K562 treated with DMSO at 1 percent for 48 hours (cell line): ENCODE data around the gene C1QL1. TPM values are rescaled to one million over a fixed set of nuclear protein-coding genes. Genes with fewer than 3 reads are reported as not detected.

Experiments
- total RNA-seq: library from RNA; unstranded; fragments of 300-600 nt; gene quantifications from 2 replicates; pipeline ENCODE4 v1.2.3, GENCODE V29; 2022; ENCODE audit warnings: low replicate concordance; ENCODE audit errors: extremely low read depth

Gene C1QL1
- not detected in 2 replicates for total RNA-seq

DNA sequence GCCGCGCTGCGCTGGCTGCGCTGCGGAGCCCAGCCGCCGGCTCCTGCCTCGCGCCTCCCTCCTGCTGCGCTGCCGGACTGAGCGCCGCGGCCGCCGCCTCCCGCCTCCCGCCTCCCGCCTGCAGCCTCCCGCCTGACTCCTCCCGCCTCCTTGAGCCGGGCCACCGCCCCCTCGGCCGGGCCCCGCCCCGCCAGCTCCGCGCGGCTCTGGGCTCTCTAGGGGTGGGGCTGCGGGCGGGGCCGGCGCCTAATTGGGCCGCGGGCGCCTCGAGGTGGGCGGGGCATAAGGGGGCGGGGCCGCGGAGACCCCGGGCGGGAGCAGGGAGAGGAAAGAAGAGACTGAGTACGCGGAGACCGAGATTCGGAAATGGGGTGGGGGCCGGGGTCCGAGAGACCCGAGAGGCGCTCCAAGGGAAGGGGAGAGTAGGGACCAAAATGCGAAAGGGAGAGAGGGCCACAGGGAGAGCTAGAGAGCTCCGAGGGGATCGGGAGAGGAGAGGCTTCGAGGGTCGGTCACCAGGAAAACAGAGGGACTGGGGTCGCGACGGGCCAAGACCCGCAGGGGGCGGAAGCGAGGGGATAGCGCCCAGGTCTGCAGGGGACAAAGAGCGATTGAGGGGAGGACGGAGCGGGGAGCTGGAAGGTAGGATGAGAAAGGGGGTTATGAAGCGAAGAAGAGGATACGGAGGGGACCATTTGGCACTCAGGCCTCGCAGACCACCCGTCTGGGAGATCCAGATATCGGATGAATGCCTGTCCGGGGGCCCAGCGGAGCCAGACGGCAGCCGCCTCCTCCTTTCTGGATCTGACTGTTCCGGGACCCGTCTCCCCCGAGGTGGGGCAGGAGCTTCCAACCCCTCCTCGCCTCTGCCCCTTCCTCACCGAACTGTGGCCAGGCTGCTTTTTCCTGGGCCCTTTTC lies at the start of gene C1QL1:
Gene C1QL1 (minus strand): TSS at position 79 of the 919 bp plus-strand sequence. CDS start 255 bp downstream, outside the sequence.

DNA sequence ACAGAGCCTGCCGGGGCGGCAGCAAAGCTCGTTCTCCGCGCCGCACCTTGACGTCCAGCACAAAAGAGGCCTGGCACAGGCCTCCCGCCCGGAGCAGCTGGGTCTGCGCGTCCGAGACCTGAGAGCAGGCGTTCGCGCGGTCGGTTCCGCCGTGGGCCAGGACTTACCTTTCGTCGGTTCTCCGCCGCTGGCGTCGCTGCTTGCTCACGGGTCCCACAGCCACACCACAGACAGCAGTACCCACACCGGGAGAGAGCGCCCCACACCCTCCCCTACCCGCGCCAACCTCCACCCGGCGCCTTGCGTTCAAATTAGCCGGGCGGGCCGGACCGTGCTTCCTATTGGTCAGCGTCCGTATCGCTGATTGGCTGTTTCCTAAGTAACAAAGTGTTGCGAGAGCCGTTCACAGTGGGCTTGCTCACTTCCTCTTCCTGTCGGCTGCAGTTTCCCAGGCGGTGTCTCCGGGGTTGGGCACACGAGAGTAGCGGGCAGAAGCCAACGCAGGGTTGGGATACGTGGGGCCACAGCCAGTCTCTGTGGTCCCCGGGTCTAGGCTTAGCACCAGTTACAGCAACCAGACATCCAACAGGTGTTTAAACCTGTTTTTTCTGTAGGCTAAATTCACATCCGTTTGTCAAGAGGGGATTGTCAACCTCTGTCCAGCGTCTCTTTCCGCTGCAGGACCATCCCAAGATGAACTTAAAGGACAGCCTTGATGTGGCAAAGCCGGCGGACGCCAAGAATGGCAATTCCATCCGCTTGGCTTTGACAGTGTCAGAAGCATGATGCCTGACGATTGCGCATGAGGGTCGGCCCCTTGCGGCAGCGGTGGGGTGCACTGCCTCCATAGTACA lies 20.4 kb downstream of the C1QL1 start, which contains the start of gene KIF18B:
Gene KIF18B (minus strand): TSS at position 313 of the 854 bp plus-strand sequence. CDS start 11,429 bp downstream, outside the sequence.

DNA sequence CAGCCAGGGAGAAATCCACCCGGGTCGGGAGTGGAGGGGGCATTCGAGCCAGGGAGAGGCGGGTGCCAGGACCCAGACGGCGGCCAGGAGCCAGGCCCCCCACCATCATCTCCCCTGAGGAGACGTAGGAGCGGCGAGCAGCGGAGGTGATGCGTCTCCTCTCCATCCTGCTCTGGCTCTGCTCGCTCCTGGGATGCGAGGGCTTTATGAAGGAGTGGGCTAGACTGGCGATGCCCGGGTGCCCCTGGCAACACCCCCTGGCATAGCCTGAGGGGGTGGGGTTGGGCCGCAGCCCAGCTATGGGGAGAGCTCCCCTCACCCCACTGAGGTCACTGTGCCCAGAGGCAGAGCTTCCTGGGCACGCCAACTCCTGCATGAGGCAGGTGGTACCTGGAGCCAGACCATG lies 52.8 kb downstream of the C1QL1 start, which contains the start of gene GFAP:
Gene GFAP (minus strand): TSS at position 180 of the 406 bp plus-strand sequence. CDS start 14 bp downstream, at position 166.

Other genes with a start within 250 kb of the C1QL1 start
- not detected in 2 replicates for gene ADAM11, start 209.3 kb downstream of the C1QL1 start, total RNA-seq
- gene GJC1, start 138.0 kb downstream of the C1QL1 start, total RNA-seq = not detected in 2 replicates
- gene HIGD1B, start 120.4 kb downstream of the C1QL1 start, total RNA-seq = not detected in 2 replicates
- gene EFTUD2, start 68.9 kb downstream of the C1QL1 start, total RNA-seq = not detected in 2 replicates
- not detected in 2 replicates for gene GFAP, start 52.8 kb downstream of the C1QL1 start, total RNA-seq
- gene KIF18B, start 20.5 kb downstream of the C1QL1 start, total RNA-seq = not detected in 2 replicates
- not detected in 2 replicates for gene DCAKD, start 83.3 kb upstream of the C1QL1 start, total RNA-seq
- 72.9 TPM in 1 of 2 replicates, not detected in the other for gene NMT1, start 93.0 kb upstream of the C1QL1 start, total RNA-seq
- not detected in 2 replicates for gene PLCD3, start 164.2 kb upstream of the C1QL1 start, total RNA-seq
- gene ACBD4, start 167.4 kb upstream of the C1QL1 start, total RNA-seq = not detected in 2 replicates
- gene HEXIM1, start 180.2 kb upstream of the C1QL1 start, total RNA-seq = not detected in 2 replicates
- gene HEXIM2, start 193.6 kb upstream of the C1QL1 start, total RNA-seq = not detected in 2 replicates